ENCODE results near the gene VPS9D1. TPM values are rescaled to one million over a fixed set of nuclear protein-coding genes. Genes with fewer than 3 reads are reported as not detected.

VPS9D1 gene
- total and polyA plus RNA-seq, 7 donors, result 3.8 to 19.2 (median 5.3) TPM

GRCh38 chr16:89722392-89723278, 1.9 kb upstream of the VPS9D1 start:
- Histone ChIP-seq H3K36me3 (peaks cover 9 to 47% (median 17%) of the 10 kb centered on the region in 4 donors), H3K4me3 (peak overlapping the region; percentile 74 to 98 (median 77)), H3K27me3 (no peaks in the 10 kb centered on the region), H3K9me3 (no peaks in the 10 kb centered on the region), H3K27ac (peak overlapping the region; percentile 96 to 99 (median 98)), H3K4me1 (peaks cover 0 to 36% (median 31%) of the 10 kb centered on the region in 4 donors)
- peak; percentile 77 for DNase-seq
- intact Hi-C loops (cut with DNase I), result loop anchor here (5.0 kb wide), 2 partner anchors 65 to 485 kb away; partner anchors contain the start of genes CHMP1A and SPATA33
- TF ChIP-seq CTCF (IDR thresholded peaks at IDR 0.05), result no peak
- TF ChIP-seq POLR2A (IDR thresholded peaks at IDR 0.05), result peak in 1 of 2 donors; percentile 24
- WGBS, 2 donors, result 9 to 20% methylated on average over 56 of the region's 56 CpGs

- H3K4me3 ChIP-seq, result peak overlapping the region; percentile 74 to 98 (median 77)
- DNase-seq, result peak; percentile 84
- peaks cover 9 to 39% (median 12%) of the 10 kb centered on the region in 4 donors for H3K36me3 ChIP-seq
- H3K27me3 ChIP-seq, result no peaks in the 10 kb centered on the region
- H3K4me1 ChIP-seq, result peaks cover 0 to 36% (median 31%) of the 10 kb centered on the region in 4 donors
- peak overlapping the region; percentile 96 to 99 (median 98) for H3K27ac ChIP-seq
- TF ChIP-seq CTCF (IDR thresholded peaks at IDR 0.05), result no peak
- TF ChIP-seq EP300 (IDR thresholded peaks at IDR 0.05), result no peak
- no peak for TF ChIP-seq POLR2A (IDR thresholded peaks at IDR 0.05)
- peak in 3 of 4 donors; percentile 25 to 53 (median 36) for TF ChIP-seq POLR2AphosphoS5 (IDR thresholded peaks at IDR 0.05)
- intact Hi-C loops (cut with DNase I), result loop anchor here (2.0 to 5.0 kb wide), 3 partner anchors 21 to 484 kb away; partner anchors contain the start of genes CHMP1A, SPATA2L and SPATA33
- WGBS, 2 donors, result 0 to 1% methylated on average over 112 of the region's 112 CpGs
- no peaks in the 10 kb centered on the region for H3K9me3 ChIP-seq
Observed at GRCh38 chr16:89721546-89722391, 1.1 kb upstream of the VPS9D1 start.

GRCh38 chr16:89720551-89720812, 216 bp downstream of the VPS9D1 start:
- no peak for DNase-seq
- Histone ChIP-seq H3K36me3 (peaks cover 9 to 29% (median 12%) of the 10 kb centered on the region in 4 donors), H3K4me1 (peaks cover 0 to 36% (median 31%) of the 10 kb centered on the region in 4 donors), H3K4me3 (peak overlapping the region; percentile 74 to 98 (median 77)), H3K9me3 (no peaks in the 10 kb centered on the region), H3K27ac (peak overlapping the region; percentile 96 to 99 (median 98)), H3K27me3 (no peaks in the 10 kb centered on the region)
- intact Hi-C loops (cut with DNase I), result loop anchor here (2.0 to 5.0 kb wide), 3 partner anchors 20 to 483 kb away; partner anchors contain the start of genes CHMP1A, SPATA2L and SPATA33
- TF ChIP-seq POLR2A (IDR thresholded peaks at IDR 0.05) (no peak), EP300 (IDR thresholded peaks at IDR 0.05) (no peak), POLR2AphosphoS5 (IDR thresholded peaks at IDR 0.05) (no peak), CTCF (IDR thresholded peaks at IDR 0.05) (no peak)
- 0 to 1% methylated on average over 29 of the region's 29 CpGs for WGBS, 2 donors

GRCh38 chr16:89717688-89718505, 2.8 kb downstream of the VPS9D1 start:
- Histone ChIP-seq H3K4me1 (peaks cover 0 to 21% (median 17%) of the 10 kb centered on the region in 4 donors), H3K27me3 (peaks cover 0 to 16% (median 4%) of the 10 kb centered on the region in 3 donors), H3K9me3 (no peaks in the 10 kb centered on the region), H3K36me3 (peaks cover 0 to 4% (median 0%) of the 10 kb centered on the region in 4 donors), H3K4me3 (no peak overlapping the region), H3K27ac (no peak overlapping the region)
- 69 to 87% methylated on average over 24 of the region's 24 CpGs for WGBS, 2 donors
- intact Hi-C loops (cut with DNase I), result no loop called here
- no peak for DNase-seq
- TF ChIP-seq EP300 (IDR thresholded peaks at IDR 0.05), result no peak
- no peak for TF ChIP-seq POLR2AphosphoS5 (IDR thresholded peaks at IDR 0.05)
